Gastroesophageal sphincter (tissue), 3 donors: ENCODE data around the gene ECM2.

Experiments
- EP300 ChIP-seq: sonication (generic); formaldehyde crosslinking; IDR thresholded peaks from one replicate; pipeline ENCODE4 v1.6.1; 2017; ENCODE audit warnings: antibody characterized with exemption, mild to moderate bottlenecking
- POLR2A ChIP-seq, 2 donors: fragments of 450-650 bp; IDR thresholded peaks; one replicate each; pipeline ENCODE4 v1.6.1; 2017; ENCODE audit warnings: antibody characterized with exemption in 2 of 2, mild to moderate bottlenecking in 2 of 2, moderate library complexity in 1 of 2
- TF ChIP-seq, protein P1 (sequence below), 4 experiments: fragments of 200-600 bp in 2 of 4; fragments of 450-650 bp in 2 of 4; sonication (generic) in 1 of 4; IDR thresholded peaks; one replicate each; pipeline ENCODE4 v1.5.1; 2017 to 2019; ENCODE audit warnings: antibody characterized with exemption in 4 of 4, mild to moderate bottlenecking in 2 of 4, moderate library complexity in 2 of 4

- TF ChIP-seq POLR2A (IDR thresholded peaks at IDR 0.05) (no peak), EP300 (no peak)
- TF ChIP-seq, protein P1, sequence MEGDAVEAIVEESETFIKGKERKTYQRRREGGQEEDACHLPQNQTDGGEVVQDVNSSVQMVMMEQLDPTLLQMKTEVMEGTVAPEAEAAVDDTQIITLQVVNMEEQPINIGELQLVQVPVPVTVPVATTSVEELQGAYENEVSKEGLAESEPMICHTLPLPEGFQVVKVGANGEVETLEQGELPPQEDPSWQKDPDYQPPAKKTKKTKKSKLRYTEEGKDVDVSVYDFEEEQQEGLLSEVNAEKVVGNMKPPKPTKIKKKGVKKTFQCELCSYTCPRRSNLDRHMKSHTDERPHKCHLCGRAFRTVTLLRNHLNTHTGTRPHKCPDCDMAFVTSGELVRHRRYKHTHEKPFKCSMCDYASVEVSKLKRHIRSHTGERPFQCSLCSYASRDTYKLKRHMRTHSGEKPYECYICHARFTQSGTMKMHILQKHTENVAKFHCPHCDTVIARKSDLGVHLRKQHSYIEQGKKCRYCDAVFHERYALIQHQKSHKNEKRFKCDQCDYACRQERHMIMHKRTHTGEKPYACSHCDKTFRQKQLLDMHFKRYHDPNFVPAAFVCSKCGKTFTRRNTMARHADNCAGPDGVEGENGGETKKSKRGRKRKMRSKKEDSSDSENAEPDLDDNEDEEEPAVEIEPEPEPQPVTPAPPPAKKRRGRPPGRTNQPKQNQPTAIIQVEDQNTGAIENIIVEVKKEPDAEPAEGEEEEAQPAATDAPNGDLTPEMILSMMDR (IDR thresholded peaks at IDR 0.05), result no peak
Observed at GRCh38 chr9:92484563-92484962, 51.2 kb downstream of the ECM2 start.
